HG02973 (cell line): ENCODE measurements around the gene ANKRD63.

Experiments
- ATAC-seq: cut with Tn5 transposase; IDR thresholded peaks from one replicate; pipeline ENCODE4 v1.9.1; 2021; ENCODE audit warnings: moderate library complexity; ENCODE audit not compliant: unreplicated experiment

The ANKRD63 gene

GRCh38 chr15:40282869-40283614, at the start of gene ANKRD63:
TSS of gene ANKRD63 (minus strand) at chr15:40283064. CDS start at chr15:40282586, 478 bp downstream.
- no peak for ATAC-seq

- ATAC-seq: no peak
Measured at GRCh38 chr15:40332113-40332781, 49.4 kb upstream of the ANKRD63 start.

GRCh38 chr15:40331637-40332036, 48.8 kb upstream of the ANKRD63 start:
- no peak for ATAC-seq

GRCh38 chr15:40331026-40331425, 48.2 kb upstream of the ANKRD63 start:
- no peak for ATAC-seq

- no peak for ATAC-seq
Measured at GRCh38 chr15:40330368-40330836, 47.5 kb upstream of the ANKRD63 start.

GRCh38 chr15:40329804-40330203, 46.9 kb upstream of the ANKRD63 start:
- ATAC-seq: no peak

GRCh38 chr15:40328751-40329150, 45.9 kb upstream of the ANKRD63 start:
- ATAC-seq: no peak

- ATAC-seq: no peak
Measured at GRCh38 chr15:40328176-40328575, 45.3 kb upstream of the ANKRD63 start.

- ATAC-seq: no peak
Measured at GRCh38 chr15:40327457-40327856, 44.6 kb upstream of the ANKRD63 start.

- ATAC-seq: no peak
Measured at GRCh38 chr15:40325700-40326099, 42.8 kb upstream of the ANKRD63 start.

GRCh38 chr15:40325188-40325587, 42.3 kb upstream of the ANKRD63 start:
- ATAC-seq: no peak

GRCh38 chr15:40323953-40324937, 41.4 kb upstream of the ANKRD63 start:
- no peak for ATAC-seq

GRCh38 chr15:40323239-40323952, 40.5 kb upstream of the ANKRD63 start, which contains the start of gene INAFM2:
TSS of gene INAFM2 (plus strand) at chr15:40323692. CDS start at chr15:40324056, 364 bp downstream.
- ATAC-seq: peak; percentile 88

GRCh38 chr15:40322531-40323238, 39.8 kb upstream of the ANKRD63 start:
- no peak for ATAC-seq

- ATAC-seq: no peak
Measured at GRCh38 chr15:40320931-40321371, 38.1 kb upstream of the ANKRD63 start.

GRCh38 chr15:40320409-40320808, 37.5 kb upstream of the ANKRD63 start:
- no peak for ATAC-seq

GRCh38 chr15:40317580-40317979, 34.7 kb upstream of the ANKRD63 start:
- ATAC-seq: no peak

GRCh38 chr15:40316931-40317330, 34.1 kb upstream of the ANKRD63 start:
- ATAC-seq: no peak

GRCh38 chr15:40314723-40315276, 31.9 kb upstream of the ANKRD63 start:
- no peak for ATAC-seq
